Effector memory CD4-positive, alpha-beta T cell (primary cell): ENCODE measurements around the gene PTRH1.

Source experiments
- DNase-seq, 3 donors: peaks; one replicate each; pipeline ENCODE4 v3.0.0-alpha.2; 2020
- H3K27ac ChIP-seq: 2 replicates; pipeline ENCODE4 v1.7.0; 2013; ENCODE audit warnings: mild to moderate bottlenecking, low read length, moderate library complexity; ENCODE audit not compliant: insufficient read depth, poor library complexity, severe bottlenecking
- H3K27me3 ChIP-seq: replicated peaks from 2 replicates; pipeline ENCODE4 v1.7.0; 2013; ENCODE audit warnings: mild to moderate bottlenecking, low read length; ENCODE audit not compliant: insufficient read depth, control insufficient read depth, poor library complexity, severe bottlenecking
- H3K36me3 ChIP-seq: 2 replicates; pipeline ENCODE4 v1.7.0; 2013; ENCODE audit warnings: mild to moderate bottlenecking, low read length, moderate library complexity; ENCODE audit not compliant: control insufficient read depth, insufficient read depth
- H3K4me1 ChIP-seq: 2 replicates; pipeline ENCODE4 v1.7.0; 2013; ENCODE audit warnings: low read length, mild to moderate bottlenecking; ENCODE audit not compliant: control insufficient read depth, insufficient read depth, poor library complexity, severe bottlenecking
- H3K4me3 ChIP-seq: 2 replicates; pipeline ENCODE4 v1.7.0; 2013; ENCODE audit warnings: low read length, low read depth, mild to moderate bottlenecking; ENCODE audit not compliant: insufficient read depth, poor library complexity, severe bottlenecking
- H3K9me3 ChIP-seq: 2 replicates; pipeline ENCODE4 v1.7.0; 2013; ENCODE audit warnings: mild to moderate bottlenecking, low read length, moderate library complexity; ENCODE audit not compliant: control insufficient read depth

The PTRH1 gene

GRCh38 chr9:127720865-127721227, 5.4 kb upstream of the PTRH1 start:
- no peak overlapping the region for H3K27ac ChIP-seq
- no peaks in the 10 kb centered on the region for H3K9me3 ChIP-seq
- H3K36me3 ChIP-seq, result no peaks in the 10 kb centered on the region
- H3K4me1 ChIP-seq, result peaks cover 18% of the 10 kb centered on the region
- no peak for DNase-seq
- no peak overlapping the region for H3K4me3 ChIP-seq
- H3K27me3 ChIP-seq, result no peaks in the 10 kb centered on the region

DNA sequence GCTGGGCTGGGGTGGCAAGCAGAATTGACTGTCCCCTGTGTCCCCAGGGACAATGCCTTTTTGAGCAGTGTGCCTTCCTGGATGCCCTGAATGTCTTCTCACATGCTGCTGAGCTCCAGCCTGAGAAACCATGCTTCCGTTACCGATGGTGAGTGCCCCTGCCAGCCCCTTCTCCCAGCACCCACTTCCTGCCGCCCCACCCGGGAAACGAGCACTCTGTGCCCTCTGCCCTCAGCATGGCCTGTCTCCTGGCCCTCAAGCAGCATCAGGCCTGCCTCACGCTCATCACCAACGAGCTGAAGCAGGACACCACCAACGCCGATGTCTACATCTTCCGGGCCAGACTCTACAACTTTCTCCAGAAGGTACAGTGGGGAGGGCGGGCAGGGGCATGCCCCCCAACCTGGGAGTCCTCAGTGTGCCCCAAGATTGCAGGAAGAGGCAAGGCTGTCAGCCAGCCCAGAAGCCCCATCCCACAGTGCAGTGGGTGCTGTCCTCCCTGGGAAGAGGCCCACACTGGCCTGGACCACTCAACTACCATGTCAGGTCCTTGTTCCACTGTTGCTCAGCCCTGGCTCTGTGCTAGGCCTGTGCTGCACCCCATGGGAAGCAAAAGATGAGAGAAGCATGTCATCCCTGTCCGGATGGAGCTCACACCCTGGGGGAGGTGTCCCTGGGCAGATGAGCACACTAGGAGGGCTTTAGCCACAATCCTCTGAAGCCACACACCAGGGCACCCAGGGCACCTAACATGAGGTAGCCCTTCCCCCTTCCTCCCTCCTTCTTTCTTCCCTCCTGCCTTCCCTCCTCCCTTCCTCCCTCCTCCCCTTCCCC, 4.8 kb upstream of the PTRH1 start:
- Histone ChIP-seq H3K4me1 (peaks cover 18% of the 10 kb centered on the region), H3K4me3 (no peak overlapping the region), H3K9me3 (no peaks in the 10 kb centered on the region), H3K36me3 (no peaks in the 10 kb centered on the region), H3K27ac (peak overlapping the region; percentile 45), H3K27me3 (no peaks in the 10 kb centered on the region)
- no peak for DNase-seq

DNA sequence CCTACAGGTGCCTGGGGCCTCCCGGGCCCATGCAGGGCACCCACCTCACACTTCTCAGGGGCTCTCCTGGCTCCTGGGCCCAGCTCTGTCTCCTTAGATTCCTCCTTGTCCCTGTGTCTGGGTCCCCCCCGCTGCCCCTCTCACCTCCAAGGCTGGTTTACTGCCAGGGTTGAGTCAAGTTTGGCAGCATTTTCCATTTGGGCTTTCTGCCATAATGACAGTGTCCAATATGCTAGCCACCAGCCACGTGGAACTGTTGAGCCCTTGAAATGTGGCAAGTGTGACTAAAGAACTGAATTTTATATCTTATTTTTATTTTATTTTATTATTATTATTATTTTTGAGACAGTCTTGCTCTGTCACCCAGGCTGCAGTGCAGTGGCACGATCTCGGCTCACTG, 2.3 kb upstream of the PTRH1 start:
- Histone ChIP-seq H3K9me3 (no peaks in the 10 kb centered on the region), H3K27me3 (no peaks in the 10 kb centered on the region), H3K36me3 (no peaks in the 10 kb centered on the region), H3K27ac (no peak overlapping the region), H3K4me3 (no peak overlapping the region), H3K4me1 (peaks cover 29% of the 10 kb centered on the region)
- no peak for DNase-seq

DNA sequence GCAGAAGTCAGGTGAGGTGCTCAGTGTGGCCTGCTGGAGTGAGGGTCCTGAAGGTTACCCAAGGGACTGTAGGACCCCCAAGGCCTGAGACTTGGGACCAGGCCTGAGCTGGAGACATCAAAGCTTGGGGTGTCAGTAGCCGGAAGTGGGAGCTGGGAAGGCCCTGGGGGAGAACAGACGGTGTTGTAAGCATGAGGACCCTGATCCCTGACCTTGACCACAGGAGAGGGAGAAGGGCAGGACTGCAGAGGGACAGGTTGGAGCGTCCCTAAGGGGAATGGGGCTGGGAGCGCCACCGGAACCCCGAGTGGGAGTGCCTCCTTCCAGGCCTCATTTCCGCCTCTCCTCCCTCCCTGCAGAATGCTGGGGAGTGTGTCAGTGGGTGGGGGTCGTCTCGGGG, 949 bp upstream of the PTRH1 start:
- H3K4me3 ChIP-seq, result peak overlapping the region; percentile 91
- no peak for DNase-seq
- H3K27me3 ChIP-seq, result no peaks in the 10 kb centered on the region
- no peaks in the 10 kb centered on the region for H3K36me3 ChIP-seq
- no peaks in the 10 kb centered on the region for H3K9me3 ChIP-seq
- H3K4me1 ChIP-seq, result peaks cover 29% of the 10 kb centered on the region
- H3K27ac ChIP-seq, result peak overlapping the region; percentile 66

GRCh38 chr9:127714951-127715469, 453 bp downstream of the PTRH1 start:
- peak overlapping the region; percentile 66 for H3K27ac ChIP-seq
- no peaks in the 10 kb centered on the region for H3K27me3 ChIP-seq
- peak overlapping the region; percentile 91 for H3K4me3 ChIP-seq
- DNase-seq, result peak in 1 of 3 donors; percentile 9
- no peaks in the 10 kb centered on the region for H3K36me3 ChIP-seq
- H3K9me3 ChIP-seq, result no peaks in the 10 kb centered on the region
- peaks cover 26% of the 10 kb centered on the region for H3K4me1 ChIP-seq

- Histone ChIP-seq H3K27ac (no peak overlapping the region), H3K27me3 (no peaks in the 10 kb centered on the region), H3K36me3 (no peaks in the 10 kb centered on the region), H3K4me3 (no peak overlapping the region), H3K4me1 (peaks cover 21% of the 10 kb centered on the region), H3K9me3 (no peaks in the 10 kb centered on the region)
- DNase-seq, result no peak
Observed at GRCh38 chr9:127714020-127714750, 1.3 kb downstream of the PTRH1 start.

GRCh38 chr9:127712867-127713266, 2.6 kb downstream of the PTRH1 start:
- Histone ChIP-seq H3K9me3 (no peaks in the 10 kb centered on the region), H3K27ac (no peak overlapping the region), H3K4me3 (no peak overlapping the region), H3K36me3 (no peaks in the 10 kb centered on the region), H3K4me1 (peaks cover 21% of the 10 kb centered on the region), H3K27me3 (no peaks in the 10 kb centered on the region)
- no peak for DNase-seq

GRCh38 chr9:127712371-127712770, 3.1 kb downstream of the PTRH1 start:
- no peak overlapping the region for H3K4me3 ChIP-seq
- no peaks in the 10 kb centered on the region for H3K9me3 ChIP-seq
- H3K27me3 ChIP-seq, result no peaks in the 10 kb centered on the region
- no peak overlapping the region for H3K27ac ChIP-seq
- H3K4me1 ChIP-seq, result peaks cover 21% of the 10 kb centered on the region
- DNase-seq, result no peak
- no peaks in the 10 kb centered on the region for H3K36me3 ChIP-seq

DNA sequence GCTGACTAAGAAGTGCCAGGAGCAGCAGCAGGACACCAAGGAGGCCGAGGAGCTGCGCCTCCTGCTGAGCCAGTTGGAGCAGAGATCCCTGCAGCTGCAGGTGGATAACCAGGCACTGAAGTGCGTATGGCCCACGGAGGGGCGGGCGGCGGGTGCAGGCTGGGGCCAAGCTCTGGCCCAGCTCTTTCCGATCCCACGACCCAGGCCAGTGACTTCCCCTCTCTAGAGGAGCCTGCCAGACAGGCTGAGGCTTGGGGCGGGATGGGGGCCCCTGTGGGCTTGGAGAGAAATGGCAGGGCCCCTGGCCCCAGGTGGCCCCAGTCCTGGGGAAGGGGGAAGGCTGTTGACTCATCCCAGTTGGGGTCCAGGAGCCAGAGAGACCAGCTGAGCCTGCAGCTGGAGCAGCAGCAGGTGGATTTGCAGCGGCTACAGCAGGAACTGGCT, 3.6 kb downstream of the PTRH1 start:
- no peak for DNase-seq

DNA sequence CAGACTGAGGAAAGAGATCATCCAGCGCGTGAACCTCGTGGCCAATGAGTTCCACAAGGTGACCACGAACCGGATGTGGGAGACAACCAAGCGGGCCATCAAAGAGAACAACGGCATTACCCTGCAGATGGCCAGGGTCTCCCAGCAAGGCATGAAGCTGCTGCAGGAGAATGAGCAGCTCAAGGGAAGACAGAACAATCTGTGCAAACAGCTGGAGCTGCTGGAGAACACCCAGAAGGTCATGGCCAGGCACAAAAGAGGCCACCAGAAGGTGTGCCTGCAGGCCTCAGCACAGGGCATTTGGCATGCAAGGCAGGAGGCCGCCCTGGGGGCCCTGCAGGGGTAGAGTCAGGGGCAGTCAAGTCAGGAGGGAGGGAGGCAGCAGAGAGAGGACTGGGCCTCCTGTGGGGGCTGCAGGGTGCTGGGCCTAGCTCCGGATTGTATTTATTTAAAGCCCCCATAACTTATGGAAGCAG, 4.2 kb downstream of the PTRH1 start:
- Histone ChIP-seq H3K36me3 (no peaks in the 10 kb centered on the region), H3K27ac (no peak overlapping the region), H3K9me3 (no peaks in the 10 kb centered on the region), H3K4me1 (peaks cover 21% of the 10 kb centered on the region), H3K27me3 (no peaks in the 10 kb centered on the region), H3K4me3 (no peak overlapping the region)
- no peak for DNase-seq

More for the DNA sequence above, 3.6 kb downstream of the PTRH1 start:
- H3K27ac ChIP-seq, result no peak overlapping the region
- no peak overlapping the region for H3K4me3 ChIP-seq
- H3K4me1 ChIP-seq, result peaks cover 21% of the 10 kb centered on the region
- no peaks in the 10 kb centered on the region for H3K9me3 ChIP-seq
- H3K27me3 ChIP-seq, result no peaks in the 10 kb centered on the region
- no peaks in the 10 kb centered on the region for H3K36me3 ChIP-seq
